Upper lobe of left lung (tissue), 4 donors: ENCODE results near the gene AFF3.

Experiments
- POLR2A ChIP-seq, 4 donors: fragments of 450-650 bp; IDR thresholded peaks; one replicate each; pipeline ENCODE4 v1.5.1; 2016 to 2017; ENCODE audit warnings: antibody characterized with exemption in 4 of 4, mild to moderate bottlenecking in 2 of 4
- TF ChIP-seq, protein P1 (sequence below), 6 experiments: fragments of 450-650 bp in 4 of 6; fragments of 200-600 bp in 2 of 6; sonication (generic) in 2 of 6; IDR thresholded peaks; one replicate each; pipeline ENCODE4 v1.5.1; 2016 to 2019; ENCODE audit warnings: antibody characterized with exemption in 6 of 6

DNA sequence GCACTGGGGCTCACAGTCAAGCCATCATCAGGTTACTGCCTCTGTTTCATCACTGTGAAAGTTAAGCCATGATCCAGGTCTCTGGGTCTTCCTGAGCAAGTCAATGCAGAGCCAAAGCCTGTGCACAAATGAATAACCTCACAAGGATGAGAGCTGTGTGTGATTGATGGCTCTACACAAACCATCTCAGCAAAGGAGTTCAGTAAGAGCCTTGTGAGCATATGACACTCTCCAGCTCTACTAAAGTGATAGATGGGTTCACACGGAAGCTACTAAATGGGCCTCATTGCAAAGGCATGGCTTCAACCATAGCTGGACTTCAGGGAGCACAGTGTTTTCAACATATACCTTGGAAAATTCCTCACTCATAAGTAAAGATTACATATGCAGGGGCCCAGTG is 101.5 kb downstream of the AFF3 start:
- TF ChIP-seq, protein P1, sequence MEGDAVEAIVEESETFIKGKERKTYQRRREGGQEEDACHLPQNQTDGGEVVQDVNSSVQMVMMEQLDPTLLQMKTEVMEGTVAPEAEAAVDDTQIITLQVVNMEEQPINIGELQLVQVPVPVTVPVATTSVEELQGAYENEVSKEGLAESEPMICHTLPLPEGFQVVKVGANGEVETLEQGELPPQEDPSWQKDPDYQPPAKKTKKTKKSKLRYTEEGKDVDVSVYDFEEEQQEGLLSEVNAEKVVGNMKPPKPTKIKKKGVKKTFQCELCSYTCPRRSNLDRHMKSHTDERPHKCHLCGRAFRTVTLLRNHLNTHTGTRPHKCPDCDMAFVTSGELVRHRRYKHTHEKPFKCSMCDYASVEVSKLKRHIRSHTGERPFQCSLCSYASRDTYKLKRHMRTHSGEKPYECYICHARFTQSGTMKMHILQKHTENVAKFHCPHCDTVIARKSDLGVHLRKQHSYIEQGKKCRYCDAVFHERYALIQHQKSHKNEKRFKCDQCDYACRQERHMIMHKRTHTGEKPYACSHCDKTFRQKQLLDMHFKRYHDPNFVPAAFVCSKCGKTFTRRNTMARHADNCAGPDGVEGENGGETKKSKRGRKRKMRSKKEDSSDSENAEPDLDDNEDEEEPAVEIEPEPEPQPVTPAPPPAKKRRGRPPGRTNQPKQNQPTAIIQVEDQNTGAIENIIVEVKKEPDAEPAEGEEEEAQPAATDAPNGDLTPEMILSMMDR (IDR thresholded peaks at IDR 0.05), result no peak
- no peak for TF ChIP-seq POLR2A (IDR thresholded peaks at IDR 0.05)
